ENCODE results near the gene TMED9. TPM values are rescaled to one million over a fixed set of nuclear protein-coding genes. Genes with fewer than 3 reads are reported as not detected.

The TMED9 gene
- total RNA-seq, 4 donors from 2014 or later: 39.6 to 65.6 (median 52.5) TPM

- no peak overlapping the region for H3K4me3 ChIP-seq
- no peak for DNase-seq
- H3K4me1 ChIP-seq: peaks cover 0 to 38% (median 4%) of the 10 kb centered on the region in 4 donors
- H3K27me3 ChIP-seq: no peaks in the 10 kb centered on the region
- no peak for TF ChIP-seq POLR2A (IDR thresholded peaks at IDR 0.05)
- TF ChIP-seq CTCF (IDR thresholded peaks at IDR 0.05): no peak
- H3K9me3 ChIP-seq: no peaks in the 10 kb centered on the region
- peak overlapping the region in 1 of 4 donors; percentile 26 for H3K27ac ChIP-seq
- H3K36me3 ChIP-seq: no peaks in the 10 kb centered on the region
These were observed 12.1 kb downstream of the TMED9 start for GRCh38 chr5:177604116-177604521.

- TF ChIP-seq CTCF (IDR thresholded peaks at IDR 0.05) (no peak), POLR2A (IDR thresholded peaks at IDR 0.05) (no peak)
- DNase-seq: no peak
- peaks cover 0 to 38% (median 4%) of the 10 kb centered on the region in 4 donors for H3K4me1 ChIP-seq
- no peak overlapping the region for H3K4me3 ChIP-seq
- H3K27me3 ChIP-seq: no peaks in the 10 kb centered on the region
- peak overlapping the region in 1 of 4 donors; percentile 26 for H3K27ac ChIP-seq
- H3K36me3 ChIP-seq: no peaks in the 10 kb centered on the region
- H3K9me3 ChIP-seq: no peaks in the 10 kb centered on the region
These were observed 12.7 kb downstream of the TMED9 start for GRCh38 chr5:177604656-177605055.

- no peaks in the 10 kb centered on the region for H3K27me3 ChIP-seq
- H3K4me3 ChIP-seq: no peak overlapping the region
- H3K9me3 ChIP-seq: no peaks in the 10 kb centered on the region
- H3K36me3 ChIP-seq: no peaks in the 10 kb centered on the region
- peaks cover 0 to 38% (median 4%) of the 10 kb centered on the region in 4 donors for H3K4me1 ChIP-seq
- H3K27ac ChIP-seq: peak overlapping the region in 1 of 4 donors; percentile 26
- TF ChIP-seq CTCF (IDR thresholded peaks at IDR 0.05): no peak
- TF ChIP-seq POLR2A (IDR thresholded peaks at IDR 0.05): no peak
- no peak for DNase-seq
These were observed 13.1 kb downstream of the TMED9 start for GRCh38 chr5:177605078-177605477.

- Histone ChIP-seq H3K27me3 (no peaks in the 10 kb centered on the region), H3K36me3 (no peaks in the 10 kb centered on the region)
These were observed 13.7 kb downstream of the TMED9 start for GRCh38 chr5:177605667-177606066.

GRCh38 chr5:177606071-177607051 lies 14.4 kb downstream of the TMED9 start:
- TF ChIP-seq CTCF (IDR thresholded peaks at IDR 0.05) (no peak), POLR2A (IDR thresholded peaks at IDR 0.05) (no peak)
- no peaks in the 10 kb centered on the region for H3K36me3 ChIP-seq
- peaks cover 0 to 30% (median 4%) of the 10 kb centered on the region in 4 donors for H3K4me1 ChIP-seq
- H3K4me3 ChIP-seq: no peak overlapping the region
- DNase-seq: peak in 1 of 3 donors; percentile 3
- H3K27me3 ChIP-seq: no peaks in the 10 kb centered on the region
- no peaks in the 10 kb centered on the region for H3K9me3 ChIP-seq
- no peak overlapping the region for H3K27ac ChIP-seq

More at GRCh38 chr5:177605667-177606066, 13.7 kb downstream of the TMED9 start:
- Histone ChIP-seq H3K9me3 (no peaks in the 10 kb centered on the region), H3K4me1 (peaks cover 0 to 36% (median 4%) of the 10 kb centered on the region in 4 donors), H3K27ac (no peak overlapping the region), H3K4me3 (no peak overlapping the region)
- TF ChIP-seq CTCF (IDR thresholded peaks at IDR 0.05) (no peak), POLR2A (IDR thresholded peaks at IDR 0.05) (no peak)
- DNase-seq: no peak
